Ureter (tissue), 1 donor: ENCODE results near the gene LASP1. TPM values are rescaled to one million over a fixed set of nuclear protein-coding genes. Genes with fewer than 3 reads are reported as not detected.

ENCODE experiments used
- DNase-seq: peaks from one replicate; pipeline ENCODE4 v3.0.0-alpha.2; 2020; ENCODE audit warnings: low spot score
- total RNA-seq: library from RNA; stranded (reverse); gene quantifications from one replicate; pipeline ENCODE4 v1.2.4, GENCODE V29; 2023
- donor health status: DM: yes; HTN: yes; CAD: no.

Gene LASP1
- total RNA-seq, 1 donor from 2014 or later, result 126 TPM

GRCh38 chr17:38906460-38907228 lies 36.8 kb downstream of the LASP1 start:
- DNase-seq, result no peak

GRCh38 chr17:38907930-38908675 lies 38.2 kb downstream of the LASP1 start:
- DNase-seq, result no peak

- no peak for DNase-seq
These were observed 38.9 kb downstream of the LASP1 start for GRCh38 chr17:38908676-38909181.

GRCh38 chr17:38910325-38910724 lies 40.5 kb downstream of the LASP1 start:
- DNase-seq, result no peak

GRCh38 chr17:38911081-38911730 lies 41.3 kb downstream of the LASP1 start:
- peak; percentile 35 for DNase-seq

- peak; percentile 25 for DNase-seq
These were observed 41.8 kb downstream of the LASP1 start for GRCh38 chr17:38911731-38912081.

GRCh38 chr17:38912221-38912813 lies 42.5 kb downstream of the LASP1 start:
- peak; percentile 43 for DNase-seq

GRCh38 chr17:38914741-38915638 lies 45.1 kb downstream of the LASP1 start:
- DNase-seq, result peak; percentile 38

- DNase-seq, result peak; percentile 22
These were observed 45.8 kb downstream of the LASP1 start for GRCh38 chr17:38915639-38915995.

- no peak for DNase-seq
These were observed 46.9 kb downstream of the LASP1 start for GRCh38 chr17:38916771-38917170.

GRCh38 chr17:38917259-38917658 lies 47.4 kb downstream of the LASP1 start:
- peak; percentile 12 for DNase-seq

- no peak for DNase-seq
These were observed 48.5 kb downstream of the LASP1 start for GRCh38 chr17:38918129-38918913.

- DNase-seq, result no peak
These were observed 49.1 kb downstream of the LASP1 start for GRCh38 chr17:38918916-38919315.

GRCh38 chr17:38919316-38920078 lies 49.6 kb downstream of the LASP1 start:
- no peak for DNase-seq

- no peak for DNase-seq
These were observed 50.8 kb downstream of the LASP1 start for GRCh38 chr17:38920374-38921291.

GRCh38 chr17:38921756-38922411 lies 52.0 kb downstream of the LASP1 start:
- DNase-seq, result no peak

GRCh38 chr17:38922538-38923297 lies 52.9 kb downstream of the LASP1 start:
- peak; percentile 76 for DNase-seq
